H4 (cell line): ENCODE data around the gene SLC7A1. TPM values are rescaled to one million over a fixed set of nuclear protein-coding genes. Genes with fewer than 3 reads are reported as not detected.
A peak's percentile ranks its signal among the peaks of the same experiment; 100 is the strongest.

Experiments used
- DNase-seq: peaks from one replicate; pipeline ENCODE4 v3.0.0-alpha.2; 2015; ENCODE audit warnings: low spot score
- total RNA-seq: library from RNA; depleted of rRNA; stranded (reverse); fragments of >200 nt; shearing (Covaris generic); gene quantifications from 2 replicates; pipeline ENCODE4 v1.2.3, GENCODE V29; 2014

The SLC7A1 gene
- total RNA-seq, 1 experiment from 2014 or later, result 13.4 TPM

GRCh38 chr13:29561918-29562317 is 33.6 kb downstream of the SLC7A1 start:
- DNase-seq, result no peak

GRCh38 chr13:29556742-29557141 is 38.7 kb downstream of the SLC7A1 start:
- no peak for DNase-seq

GRCh38 chr13:29551214-29551613 is 44.3 kb downstream of the SLC7A1 start:
- DNase-seq, result no peak

GRCh38 chr13:29550430-29550988 is 45.0 kb downstream of the SLC7A1 start:
- no peak for DNase-seq

- DNase-seq, result no peak
Measured at GRCh38 chr13:29548722-29549121, 46.8 kb downstream of the SLC7A1 start.

GRCh38 chr13:29547153-29547552 is 48.3 kb downstream of the SLC7A1 start:
- DNase-seq, result no peak

GRCh38 chr13:29546662-29547061 is 48.8 kb downstream of the SLC7A1 start:
- DNase-seq, result no peak

- DNase-seq, result no peak
Measured at GRCh38 chr13:29545988-29546387, 49.5 kb downstream of the SLC7A1 start.

- DNase-seq, result peak; percentile 13
Measured at GRCh38 chr13:29543230-29544215, 52.0 kb downstream of the SLC7A1 start.

GRCh38 chr13:29542381-29542780 is 53.1 kb downstream of the SLC7A1 start:
- DNase-seq, result no peak

GRCh38 chr13:29541400-29541799 is 54.1 kb downstream of the SLC7A1 start:
- no peak for DNase-seq

GRCh38 chr13:29540799-29541198 is 54.7 kb downstream of the SLC7A1 start:
- no peak for DNase-seq

GRCh38 chr13:29540334-29540733 is 55.2 kb downstream of the SLC7A1 start:
- no peak for DNase-seq

GRCh38 chr13:29539856-29540255 is 55.6 kb downstream of the SLC7A1 start:
- DNase-seq, result no peak

GRCh38 chr13:29538652-29539040 is 56.8 kb downstream of the SLC7A1 start:
- no peak for DNase-seq

GRCh38 chr13:29537736-29538651 is 57.5 kb downstream of the SLC7A1 start:
- DNase-seq, result no peak

GRCh38 chr13:29536853-29537252 is 58.6 kb downstream of the SLC7A1 start:
- DNase-seq, result no peak

- no peak for DNase-seq
Measured at GRCh38 chr13:29535663-29536655, 59.5 kb downstream of the SLC7A1 start.

GRCh38 chr13:29534083-29534482 is 61.4 kb downstream of the SLC7A1 start:
- no peak for DNase-seq

- DNase-seq, result no peak
Measured at GRCh38 chr13:29532821-29533220, 62.7 kb downstream of the SLC7A1 start.

- DNase-seq, result no peak
Measured at GRCh38 chr13:29532116-29532515, 63.4 kb downstream of the SLC7A1 start.
